Hematopoietic multipotent progenitor cell treated with erythropoietin and hydrocortisone succinate and interleukin-3 and kit ligand, for 17 days (in vitro differentiated cells): ENCODE results near the gene ARHGAP8.
"Not testable (repeated sequence)": the region's sequence is repeated elsewhere in the genome, so short reads cannot be mapped to it uniquely, and the experiment has no call there.

Experiments used
- DNase-seq: peaks from one replicate; pipeline ENCODE4 v3.0.0-alpha.2; 2015; ENCODE audit warnings: low spot score

Gene ARHGAP8

DNA sequence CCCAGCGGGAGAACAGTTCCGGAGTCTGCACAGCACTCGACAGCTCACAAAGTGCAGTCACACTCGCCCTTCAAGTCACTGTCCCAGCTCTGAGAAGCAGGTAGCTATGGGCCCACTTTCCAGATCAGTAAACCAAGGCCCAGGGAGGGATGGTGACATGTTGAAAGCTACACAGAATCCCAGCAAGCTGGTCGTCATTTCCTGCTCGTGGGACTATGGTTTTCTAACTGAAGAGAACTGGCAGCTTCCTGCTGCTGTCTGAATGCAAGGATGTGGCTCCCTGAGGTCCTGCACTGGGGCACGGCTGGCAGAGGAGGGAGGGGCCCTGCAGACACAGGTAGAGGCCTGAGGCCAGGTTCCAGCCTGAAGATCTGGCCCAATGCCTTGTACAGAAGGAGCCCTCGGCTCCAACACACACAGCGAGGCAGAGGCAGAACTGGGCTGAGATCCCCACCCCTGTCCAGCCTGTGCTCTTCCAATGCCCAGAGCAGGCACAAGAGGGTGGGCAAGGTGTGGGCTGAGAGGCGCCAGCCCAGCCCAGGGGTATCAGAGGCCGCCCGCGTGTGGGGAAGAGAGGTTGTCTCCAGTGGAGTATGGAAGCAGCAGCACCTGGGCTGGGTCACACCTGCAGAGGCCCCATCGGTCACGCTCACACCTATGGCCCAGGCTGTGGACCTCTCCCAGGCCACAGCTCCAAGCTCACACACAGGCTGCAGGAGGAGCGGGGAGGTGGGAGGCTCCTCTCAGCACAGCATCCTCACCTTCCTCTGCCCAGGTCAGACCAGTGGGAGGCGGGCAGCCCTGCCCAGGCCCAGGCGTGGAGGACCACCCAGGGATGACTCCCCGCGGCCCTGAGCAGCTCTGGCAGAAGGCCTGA is 138.3 kb downstream of the ARHGAP8 start:
- DNase-seq: no peak

DNA sequence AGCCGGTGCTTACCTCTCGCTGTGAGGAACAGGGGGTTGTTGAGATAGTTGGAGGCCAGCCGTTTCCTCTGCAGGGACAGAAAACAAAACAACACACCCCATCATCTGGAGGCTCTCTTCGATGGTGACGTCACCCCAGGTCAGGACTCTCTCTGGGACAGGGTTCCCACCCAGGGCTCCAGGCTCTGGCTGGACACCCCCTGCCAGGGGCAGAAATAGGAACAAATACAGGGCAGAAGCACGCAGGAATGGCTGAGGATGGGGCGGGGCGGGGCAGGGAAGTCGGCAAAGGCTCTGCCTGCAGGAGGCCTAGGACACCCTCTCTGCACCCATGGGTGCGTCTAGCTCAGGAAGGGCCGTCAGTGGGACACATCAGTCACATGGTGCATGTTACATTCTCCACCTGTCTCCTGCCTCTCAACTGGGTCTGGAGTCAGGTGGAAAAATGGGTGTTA is 138.9 kb downstream of the ARHGAP8 start:
- DNase-seq: no peak

DNA sequence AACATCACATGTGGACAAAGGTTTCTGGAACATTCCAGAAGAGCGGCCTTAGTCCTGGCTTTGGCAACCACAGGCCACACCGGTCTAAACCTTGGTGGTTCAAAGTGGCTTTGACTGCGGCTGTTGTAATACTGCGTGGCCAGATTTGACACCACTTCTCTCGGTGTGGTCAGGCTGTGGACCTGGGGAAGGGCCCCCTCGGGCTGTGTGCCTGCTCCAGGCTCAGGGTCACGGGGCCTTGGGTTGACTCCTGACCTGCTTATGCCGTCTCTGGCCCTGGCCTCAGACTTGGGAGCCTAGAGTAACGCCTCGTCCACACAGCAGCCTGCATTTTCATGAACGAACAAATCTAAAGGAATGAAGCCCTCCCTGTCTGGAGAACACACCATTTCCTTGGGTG is 139.4 kb downstream of the ARHGAP8 start:
- DNase-seq: no peak

- no peak for DNase-seq
Observed at GRCh38 chr22:44892243-44892642, 139.9 kb downstream of the ARHGAP8 start.

GRCh38 chr22:44892803-44893730 is 140.7 kb downstream of the ARHGAP8 start:
- DNase-seq: no peak

DNA sequence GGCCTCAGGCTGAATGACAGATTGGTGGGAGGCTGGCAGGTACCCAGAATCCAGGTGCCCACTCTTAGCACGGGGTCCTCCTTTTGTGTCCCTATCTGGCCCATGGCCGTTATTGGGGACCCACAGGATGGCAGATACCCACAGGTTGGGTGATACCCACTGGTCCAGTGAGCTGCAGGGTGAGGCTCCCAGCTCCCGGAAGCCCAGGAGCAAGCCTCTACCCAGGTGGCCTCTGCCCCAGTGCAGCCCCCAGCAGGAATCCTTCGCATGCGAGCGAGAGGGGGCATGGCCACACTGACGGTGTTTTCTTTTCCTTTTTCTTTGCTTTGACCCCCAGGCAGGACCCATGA is 141.3 kb downstream of the ARHGAP8 start:
- DNase-seq: no peak

DNA sequence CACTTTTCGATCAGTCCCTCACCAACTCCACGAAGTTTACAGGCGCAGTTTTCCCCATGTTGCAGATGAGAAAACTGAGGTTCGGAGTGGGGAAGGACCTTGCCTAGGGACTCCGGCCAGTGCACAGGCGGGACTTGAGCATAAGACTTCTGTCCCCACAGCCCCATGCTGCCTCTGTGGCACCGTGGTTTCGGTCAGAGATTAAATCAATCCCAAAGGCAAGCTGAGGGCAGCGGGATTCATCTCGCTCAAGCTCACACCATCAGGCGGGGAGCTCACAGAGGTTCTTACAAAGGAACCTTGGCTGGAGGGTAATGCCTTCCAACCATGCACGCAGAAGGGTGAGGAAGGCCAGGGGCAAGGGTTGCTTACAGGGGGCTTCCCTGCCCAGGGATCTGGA is 141.9 kb downstream of the ARHGAP8 start:
- no peak for DNase-seq

GRCh38 chr22:44894782-44895181 is 142.4 kb downstream of the ARHGAP8 start:
- DNase-seq: no peak

DNA sequence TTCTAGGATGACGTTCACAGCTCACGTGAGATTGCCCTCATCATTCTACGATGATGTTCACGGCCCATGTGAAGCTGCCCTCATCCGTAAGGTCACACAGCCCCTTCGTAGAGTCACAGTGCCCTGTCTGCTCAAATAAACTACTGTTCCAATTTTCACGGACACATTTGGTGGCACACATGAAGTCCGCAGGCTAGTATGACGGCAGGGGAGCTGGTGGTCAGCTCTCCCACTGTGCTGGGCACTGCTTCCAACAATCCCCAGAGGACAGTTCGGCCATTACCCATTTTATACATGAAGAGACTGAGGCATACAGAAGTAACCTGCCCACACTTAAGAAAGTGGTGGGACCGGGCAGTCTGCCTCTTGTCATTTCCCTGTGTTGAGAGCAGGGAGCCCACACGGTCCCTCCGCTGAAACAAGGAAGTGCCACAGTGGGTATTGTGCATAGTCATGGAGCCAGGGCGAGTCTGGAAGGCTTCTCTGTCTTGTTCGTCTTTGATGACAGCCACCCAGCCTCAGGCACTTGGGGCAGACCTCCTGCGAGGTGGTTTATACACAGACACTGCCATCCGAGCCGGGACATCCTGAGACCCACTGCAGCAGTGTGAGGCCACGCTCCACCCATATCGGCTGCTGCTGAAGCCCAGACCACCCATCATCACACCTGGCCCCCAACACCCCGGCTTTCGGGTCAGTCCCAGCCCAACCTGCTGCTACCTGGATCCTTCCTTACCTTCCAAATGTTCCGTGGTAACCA is 143.1 kb downstream of the ARHGAP8 start:
- no peak for DNase-seq

GRCh38 chr22:44898236-44898635 is 145.9 kb downstream of the ARHGAP8 start:
- no peak for DNase-seq

DNA sequence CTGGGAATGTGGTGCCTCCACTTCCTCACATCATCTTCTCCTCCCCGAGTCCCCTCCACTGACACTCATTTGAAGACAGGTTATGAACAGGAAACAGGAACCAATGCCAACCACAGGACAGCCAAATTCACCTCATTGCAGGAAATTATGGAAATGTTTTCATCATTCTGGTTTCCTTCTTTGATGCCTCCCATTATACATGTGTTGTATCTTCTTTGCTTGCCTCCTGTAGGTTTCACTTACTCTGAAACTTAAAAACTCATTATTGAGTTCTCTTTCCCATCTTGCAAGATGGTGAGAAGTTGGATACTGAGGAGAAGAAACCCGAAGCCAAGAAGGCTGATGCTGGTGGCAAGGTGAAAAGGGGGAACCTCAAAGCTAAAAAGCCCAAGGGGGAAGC is 148.9 kb downstream of the ARHGAP8 start:
- DNase-seq: no peak

DNA sequence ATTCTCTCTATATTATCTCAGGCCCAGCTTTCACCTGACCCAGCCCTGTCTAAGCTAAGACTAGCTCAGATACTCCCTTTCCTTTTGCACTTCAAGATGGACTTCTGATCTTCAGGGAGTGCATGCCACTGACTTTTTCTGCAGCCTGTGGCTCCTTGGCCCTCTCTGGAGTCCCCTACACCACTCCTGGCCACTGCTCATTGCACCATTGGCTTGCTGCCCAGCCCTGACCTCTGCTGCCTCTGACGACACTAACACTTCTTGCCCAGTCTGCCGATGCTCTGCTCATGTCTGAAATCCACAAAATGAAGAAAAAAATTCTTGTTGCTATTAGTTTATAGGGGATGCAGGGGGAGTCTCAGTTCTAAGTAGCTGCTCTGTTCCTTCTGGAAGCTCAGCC is 150.8 kb downstream of the ARHGAP8 start:
- not testable (repeated sequence) for DNase-seq

DNA sequence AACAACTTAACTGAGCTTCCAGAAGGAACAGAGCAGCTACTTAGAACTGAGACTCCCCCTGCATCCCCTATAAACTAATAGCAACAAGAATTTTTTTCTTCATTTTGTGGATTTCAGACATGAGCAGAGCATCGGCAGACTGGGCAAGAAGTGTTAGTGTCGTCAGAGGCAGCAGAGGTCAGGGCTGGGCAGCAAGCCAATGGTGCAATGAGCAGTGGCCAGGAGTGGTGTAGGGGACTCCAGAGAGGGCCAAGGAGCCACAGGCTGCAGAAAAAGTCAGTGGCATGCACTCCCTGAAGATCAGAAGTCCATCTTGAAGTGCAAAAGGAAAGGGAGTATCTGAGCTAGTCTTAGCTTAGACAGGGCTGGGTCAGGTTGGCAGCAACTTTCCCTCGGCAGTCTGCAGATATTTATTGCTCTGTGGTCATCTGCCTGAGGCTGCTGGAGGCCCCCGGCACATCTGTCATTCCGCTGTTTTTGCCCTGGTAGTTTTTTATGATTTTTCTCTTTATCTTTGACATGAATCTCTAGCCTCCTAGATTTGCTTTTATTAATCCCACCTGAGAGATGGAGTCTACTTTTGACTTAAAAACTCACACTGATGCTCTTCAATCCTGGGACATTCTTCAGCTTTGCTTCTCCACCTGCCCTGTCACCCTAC is 152.2 kb downstream of the ARHGAP8 start:
- DNase-seq: not testable (repeated sequence)

DNA sequence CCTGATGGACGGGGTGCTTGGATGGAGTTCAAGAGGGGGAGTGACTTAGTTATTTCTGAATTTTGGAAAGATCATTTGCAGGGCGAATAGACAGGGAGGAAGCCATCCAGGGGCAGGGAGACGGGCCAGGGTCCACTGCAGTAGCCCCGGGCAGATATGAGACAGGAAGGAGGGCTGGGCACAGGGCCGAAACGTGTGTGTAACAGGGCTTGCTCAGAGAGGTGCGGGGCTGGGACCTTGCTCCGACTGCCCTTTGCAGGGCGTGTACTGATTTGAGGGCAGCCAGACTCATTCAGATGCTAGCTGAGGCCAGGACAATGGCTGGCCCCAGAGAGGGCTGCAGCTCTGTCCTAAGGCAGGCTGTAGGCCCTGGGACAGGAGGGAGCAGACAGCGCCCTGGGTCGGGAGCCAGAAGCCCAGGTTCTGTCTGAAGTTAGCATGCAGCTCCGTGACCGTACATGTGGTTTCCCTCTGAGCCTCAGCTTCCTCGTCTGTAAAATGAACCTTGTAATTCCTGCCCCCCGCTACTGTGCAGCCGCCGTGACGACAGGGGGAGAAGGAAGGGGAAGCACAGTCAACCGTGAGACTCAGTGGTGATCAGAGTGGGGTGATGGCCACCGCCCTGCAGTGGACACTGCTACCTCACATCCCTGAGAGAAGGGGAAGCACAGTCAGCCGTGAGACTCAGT is 154.0 kb downstream of the ARHGAP8 start:
- no peak for DNase-seq

- DNase-seq: no peak
Observed at GRCh38 chr22:44906999-44907644, 154.7 kb downstream of the ARHGAP8 start.

GRCh38 chr22:44907765-44908737 is 155.7 kb downstream of the ARHGAP8 start:
- DNase-seq: no peak

DNA sequence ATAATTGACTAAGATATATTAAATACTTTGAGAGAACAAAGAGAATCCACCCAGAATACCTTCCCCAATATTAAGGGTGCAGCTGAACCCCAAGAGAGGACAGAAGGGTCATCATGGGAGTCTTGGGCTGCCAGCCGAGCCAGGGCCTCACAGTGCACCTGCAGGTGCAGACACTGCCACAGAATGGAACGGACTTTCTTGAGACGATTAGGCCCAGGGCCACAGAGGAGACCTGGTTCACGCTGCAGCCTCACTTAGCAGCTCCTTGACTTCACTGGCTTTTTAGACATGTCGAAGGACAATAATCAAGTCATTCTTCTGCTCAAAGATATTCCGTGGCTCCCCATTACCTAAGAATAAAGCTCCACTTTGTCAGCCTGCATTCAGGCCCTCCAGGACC is 156.9 kb downstream of the ARHGAP8 start:
- no peak for DNase-seq
